GM21723 (cell line): ENCODE results near the gene UBN1.
"Not testable (repeated sequence)": the region's sequence is repeated elsewhere in the genome, so short reads cannot be mapped to it uniquely, and the experiment has no call there.

Experiments used
- ATAC-seq: cut with Tn5 transposase; IDR thresholded peaks from one replicate; pipeline ENCODE4 v1.9.1; 2021; ENCODE audit warnings: mild to moderate bottlenecking, moderate library complexity; ENCODE audit not compliant: unreplicated experiment

The UBN1 gene

GRCh38 chr16:4882633-4883285 is 35.5 kb downstream of the UBN1 start:
- no peak for ATAC-seq

GRCh38 chr16:4883501-4883900 is 36.2 kb downstream of the UBN1 start:
- no peak for ATAC-seq

- no peak for ATAC-seq
Measured at GRCh38 chr16:4884209-4884608, 36.9 kb downstream of the UBN1 start.

GRCh38 chr16:4884972-4885874 is 37.9 kb downstream of the UBN1 start:
- ATAC-seq, result no peak

- ATAC-seq, result no peak
Measured at GRCh38 chr16:4886151-4886550, 38.9 kb downstream of the UBN1 start.

GRCh38 chr16:4888428-4889135 is 41.3 kb downstream of the UBN1 start:
- no peak for ATAC-seq

GRCh38 chr16:4890026-4890425 is 42.7 kb downstream of the UBN1 start:
- no peak for ATAC-seq

- no peak for ATAC-seq
Measured at GRCh38 chr16:4890686-4891085, 43.4 kb downstream of the UBN1 start.

- no peak for ATAC-seq
Measured at GRCh38 chr16:4891097-4891885, 44.0 kb downstream of the UBN1 start.

GRCh38 chr16:4891886-4892216 is 44.6 kb downstream of the UBN1 start:
- no peak for ATAC-seq

- no peak for ATAC-seq
Measured at GRCh38 chr16:4892361-4893102, 45.3 kb downstream of the UBN1 start.

- no peak for ATAC-seq
Measured at GRCh38 chr16:4893103-4893862, 46.0 kb downstream of the UBN1 start.

GRCh38 chr16:4894276-4895150 is 47.2 kb downstream of the UBN1 start:
- ATAC-seq, result no peak

GRCh38 chr16:4895366-4895765 is 48.1 kb downstream of the UBN1 start:
- no peak for ATAC-seq

- ATAC-seq, result not testable (repeated sequence)
Measured at GRCh38 chr16:4896761-4897160, 49.5 kb downstream of the UBN1 start.

- no peak for ATAC-seq
Measured at GRCh38 chr16:4897328-4897727, 50.0 kb downstream of the UBN1 start.

GRCh38 chr16:4898811-4899473 is 51.7 kb downstream of the UBN1 start:
- no peak for ATAC-seq

- ATAC-seq, result no peak
Measured at GRCh38 chr16:4899474-4899846, 52.2 kb downstream of the UBN1 start.
